IMR-90 (cell line): ENCODE measurements around the gene CFAP20. TPM values are rescaled to one million over a fixed set of nuclear protein-coding genes. Genes with fewer than 3 reads are reported as not detected.

Experiments used
- ATAC-seq: fragments of 200-7000 bp; cut with Tn5 transposase; 2 replicates; pipeline ENCODE4 v1.9.1; 2020; ENCODE audit warnings: low read depth, mild to moderate bottlenecking, moderate library complexity
- BruUV-seq: library from RNA; stranded (reverse); fragments of 400-500 nt; replicated peaks from 2 replicates; lab custom pipeline; 2021; lab: Mats Ljungman, UMichigan
- CTCF ChIA-PET: fragments of 300-600 bp; formaldehyde crosslinking; extraction: SDS; loops from one replicate; lab custom pipeline; 2021; ENCODE audit warnings: antibody characterized with exemption; lab: Yijun Ruan, JAX
- POLR2A ChIA-PET: fragments of 300-600 bp; sonication (Branson Sonifier 250); formaldehyde crosslinking; loops from one replicate; lab custom pipeline; 2022; ENCODE audit warnings: antibody characterized with exemption; ENCODE audit not compliant: unreplicated experiment; lab: Charles Lee
- DNase-seq: peaks from one replicate; pipeline ENCODE4 v3.0.0; 2013
- H2AFZ ChIP-seq: replicated peaks from 2 replicates; pipeline ENCODE3; 2013; ENCODE audit warnings: low read length, mild to moderate bottlenecking; ENCODE audit not compliant: poor library complexity
- H2AK5ac ChIP-seq: 2 replicates; pipeline ENCODE4 v1.6.1; 2013; ENCODE audit warnings: low read depth, low read length, inconsistent platforms
- H2AK9ac ChIP-seq: replicated peaks from 2 replicates; pipeline ENCODE3; 2013; ENCODE audit warnings: mild to moderate bottlenecking, low read depth, low read length, moderate library complexity; ENCODE audit not compliant: poor library complexity
- H2BK120ac ChIP-seq: 2 replicates; pipeline ENCODE4 v1.6.1; 2013; ENCODE audit warnings: low read depth, low read length, inconsistent platforms
- H2BK15ac ChIP-seq: 3 replicates; pipeline ENCODE4 v1.6.1; 2013; ENCODE audit warnings: low read depth, low read length, inconsistent platforms
- H2BK20ac ChIP-seq: 2 replicates; pipeline ENCODE4 v1.6.1; 2013; ENCODE audit warnings: low read depth, mild to moderate bottlenecking, inconsistent platforms, low read length, moderate library complexity
- H2BK5ac ChIP-seq: 2 replicates; pipeline ENCODE4 v1.6.1; 2013; ENCODE audit warnings: mild to moderate bottlenecking, low read depth, low read length, inconsistent platforms; ENCODE audit not compliant: poor library complexity, severe bottlenecking
- H3K14ac ChIP-seq: replicated peaks from 2 replicates; pipeline ENCODE4 v1.6.1; 2013; ENCODE audit warnings: low read depth, low read length, inconsistent platforms
- H3K18ac ChIP-seq: 2 replicates; pipeline ENCODE4 v1.6.1; 2013; ENCODE audit warnings: low read depth, low read length, control low read depth
- H3K23ac ChIP-seq: 2 replicates; pipeline ENCODE4 v1.6.1; 2013; ENCODE audit warnings: low read depth, low read length, inconsistent platforms
- H3K27ac ChIP-seq: 2 replicates; pipeline ENCODE4 v1.5.1; 2013; ENCODE audit warnings: mild to moderate bottlenecking, control low read depth, low read length; ENCODE audit not compliant: insufficient read depth
- H3K27me3 ChIP-seq: 2 replicates; pipeline ENCODE4 v1.6.1; 2013; ENCODE audit warnings: low read length; ENCODE audit not compliant: control insufficient read depth, insufficient read depth
- H3K36me3 ChIP-seq: 2 replicates; pipeline ENCODE4 v1.6.1; 2013; ENCODE audit warnings: low read length, mixed read lengths; ENCODE audit not compliant: control insufficient read depth, insufficient read depth
- H3K4ac ChIP-seq: 2 replicates; pipeline ENCODE4 v1.6.1; 2013; ENCODE audit warnings: low read depth, low read length, inconsistent platforms
- H3K4me1 ChIP-seq: 2 replicates; pipeline ENCODE4 v1.6.1; 2013; ENCODE audit warnings: low read length, mixed read lengths; ENCODE audit not compliant: control insufficient read depth, insufficient read depth
- H3K4me2 ChIP-seq: 2 replicates; pipeline ENCODE4 v1.6.1; 2013; ENCODE audit warnings: low read depth, mild to moderate bottlenecking, control low read depth, low read length, moderate library complexity
- H3K4me3 ChIP-seq: 2 replicates; pipeline ENCODE4 v1.5.1; 2013; ENCODE audit warnings: low read depth, mild to moderate bottlenecking, control low read depth, low read length, moderate library complexity; ENCODE audit not compliant: insufficient read depth
- H3K56ac ChIP-seq: 2 replicates; pipeline ENCODE4 v1.6.1; 2013; ENCODE audit warnings: low read length, inconsistent platforms; ENCODE audit not compliant: insufficient read depth; ENCODE audit errors: extremely low read depth
- H3K79me1 ChIP-seq, 2 experiments: 2 replicates each; pipeline ENCODE4 v1.6.1; 2013; ENCODE audit warnings: low read length in 2 of 2, inconsistent platforms in 1 of 2, low read depth in 1 of 2
- H3K9ac ChIP-seq: 2 replicates; pipeline ENCODE4 v1.6.1; 2013; ENCODE audit warnings: low read depth, low read length, control low read depth
- H3K9me1 ChIP-seq: 2 replicates; pipeline ENCODE4 v1.6.1; 2013; ENCODE audit warnings: low read length, inconsistent platforms; ENCODE audit not compliant: insufficient read depth
- H3K9me3 ChIP-seq: 2 replicates; pipeline ENCODE4 v1.6.1; 2013; ENCODE audit warnings: low read length; ENCODE audit not compliant: control insufficient read depth, insufficient read depth
- H4K20me1 ChIP-seq: 2 replicates; pipeline ENCODE4 v1.6.1; 2013; ENCODE audit warnings: low read length, inconsistent platforms; ENCODE audit not compliant: insufficient read depth
- H4K5ac ChIP-seq: 2 replicates; pipeline ENCODE4 v1.6.1; 2013; ENCODE audit warnings: mild to moderate bottlenecking, low read depth, low read length, control low read depth
- H4K8ac ChIP-seq, 2 experiments: 2 replicates each; pipeline ENCODE4 v1.6.1; 2013; ENCODE audit warnings: low read depth in 2 of 2, low read length in 2 of 2, control low read depth in 1 of 2, inconsistent platforms in 1 of 2
- H4K91ac ChIP-seq: 2 replicates; pipeline ENCODE4 v1.6.1; 2013; ENCODE audit warnings: low read depth, low read length, inconsistent platforms; ENCODE audit not compliant: insufficient read depth
- BHLHE40 ChIP-seq: fragments of 150-350 bp; IDR thresholded peaks from 2 replicates; pipeline ENCODE4 v1.6.1; 2016; ENCODE audit warnings: mild to moderate bottlenecking, low read depth, low read length
- CEBPB ChIP-seq: IDR thresholded peaks from 2 replicates; pipeline ENCODE4 v1.6.1; 2012; ENCODE audit warnings: low read depth, low read length, improper control_type of control experiment
- CHD1 ChIP-seq: IDR thresholded peaks from 2 replicates; pipeline ENCODE4 v1.6.1; 2012; ENCODE audit warnings: low read depth, low read length, improper control_type of control experiment
- CTCF ChIP-seq: conservative IDR thresholded peaks from 2 replicates; pipeline ENCODE4 v1.5.1; 2012; ENCODE audit warnings: mild to moderate bottlenecking, low read depth, low read length, improper control_type of control experiment
- ELK1 ChIP-seq: fragments of 150-350 bp; IDR thresholded peaks from 2 replicates; pipeline ENCODE4 v1.6.1; 2016; ENCODE audit warnings: low read depth, mild to moderate bottlenecking, low read length, moderate library complexity, borderline replicate concordance
- FOS ChIP-seq: fragments of 150-350 bp; IDR thresholded peaks from 2 replicates; pipeline ENCODE4 v1.6.1; 2016; ENCODE audit warnings: low read depth, low read length
- MAFK ChIP-seq: IDR thresholded peaks from 2 replicates; pipeline ENCODE4 v1.6.1; 2012; ENCODE audit warnings: low read depth, low read length, improper control_type of control experiment
- MAZ ChIP-seq: IDR thresholded peaks from 2 replicates; pipeline ENCODE4 v1.6.1; 2012; ENCODE audit warnings: low read depth, mild to moderate bottlenecking, low read length, improper control_type of control experiment, moderate library complexity, borderline replicate concordance
- MXI1 ChIP-seq: IDR thresholded peaks from 2 replicates; pipeline ENCODE4 v1.6.1; 2012; ENCODE audit warnings: low read depth, mild to moderate bottlenecking, low read length, moderate library complexity, borderline replicate concordance
- NFE2L2 ChIP-seq: fragments of 150-350 bp; IDR thresholded peaks from 2 replicates; pipeline ENCODE4 v1.6.1; 2016; ENCODE audit warnings: low read depth, mild to moderate bottlenecking, low read length
- POLR2A ChIP-seq: IDR thresholded peaks from 2 replicates; pipeline ENCODE4 v1.6.1; 2012; ENCODE audit warnings: mild to moderate bottlenecking, low read depth, low read length
- RAD21 ChIP-seq: IDR thresholded peaks from 2 replicates; pipeline ENCODE4 v1.6.1; 2012; ENCODE audit warnings: low read length, improper control_type of control experiment
- RCOR1 ChIP-seq: IDR thresholded peaks from 2 replicates; pipeline ENCODE4 v1.6.1; 2012; ENCODE audit warnings: mild to moderate bottlenecking, low read length, improper control_type of control experiment; ENCODE audit not compliant: insufficient replicate concordance
- RFX5 ChIP-seq: IDR thresholded peaks from 2 replicates; pipeline ENCODE4 v1.8.0; 2012; ENCODE audit warnings: low read depth, mild to moderate bottlenecking, low read length, moderate library complexity
- SMC3 ChIP-seq: fragments of 150-350 bp; IDR thresholded peaks from 2 replicates; pipeline ENCODE4 v1.6.1; 2016; ENCODE audit warnings: low read depth, mild to moderate bottlenecking, antibody characterized with exemption, low read length, moderate library complexity
- USF2 ChIP-seq: fragments of 150-350 bp; IDR thresholded peaks from 2 replicates; pipeline ENCODE4 v1.6.1; 2017; ENCODE audit warnings: mild to moderate bottlenecking, antibody characterized with exemption, low read length, low read depth
- WGBS, 2 experiments: methylation state at CpG; one replicate each; pipeline versions ENCODE4 v1.1.5 to v1.1.7; 2013; ENCODE audit warnings: missing lambda C conversion rate in 2 of 2; ENCODE audit not compliant: insufficient read length in 1 of 2; ENCODE audit errors: extremely low coverage in 2 of 2; 5-methylcytosine and 5-hydroxymethylcytosine counted together
- dilution Hi-C: fragments of 300-500 bp; cut with HindIII; formaldehyde crosslinking; loops from one replicate; pipeline ENCODE4 v1.14.3; 2018; ENCODE audit warnings: low sequenced_read_pairs; ENCODE audit not compliant: unreplicated experiment
- in situ Hi-C: fragments of 300-500 bp; cut with MboI; formaldehyde crosslinking; loops from 3 replicates; pipeline ENCODE4 v1.14.3; 2019; ENCODE audit warnings: low sequenced_read_pairs, inconsistent platforms, mixed read lengths
- intact Hi-C: fragments of 100-400 bp; cut with micrococcal nuclease; formaldehyde crosslinking; loops from 2 replicates; pipeline ENCODE4 v1.10.0; 2022
- polyA plus RNA-seq, 3 experiments: library from polyadenylated mRNA; depleted of rRNA; stranded (reverse); fragments of >200 nt; gene quantifications; 2 replicates each; pipeline ENCODE4 v1.2.3, GENCODE V29; 2012; ENCODE audit warnings: low replicate concordance in 1 of 3
- total RNA-seq: library from RNA; depleted of rRNA; stranded (reverse); fragments of >200 nt; gene quantifications from 2 replicates; pipeline ENCODE4 v1.2.3, GENCODE V29; 2012

The CFAP20 gene
- total and polyA plus RNA-seq, 2 of the 4 experiments (the other 2 are of a cell fraction): 39.1 to 54.0 TPM

- in situ Hi-C loops (no loop called here), dilution Hi-C loops (no loop called here), intact Hi-C loops (no loop called here)
- Histone ChIP-seq H3K4me2 (no peak overlapping the region), H2AFZ (no peak overlapping the region), H4K20me1 (no peaks in the 10 kb centered on the region), H3K9me3 (0 out of 2 replicates have a peak, but pooled peaks cover 2% of the 10 kb centered on the region), H3K18ac (no peak overlapping the region), H4K5ac (no peak overlapping the region), H3K56ac (no peak overlapping the region), H3K4me3 (no peak overlapping the region), H4K91ac (no peak overlapping the region), H3K36me3 (no peaks in the 10 kb centered on the region), H3K14ac (no peak overlapping the region), H3K9ac (no peak overlapping the region), H3K9me1 (no peaks in the 10 kb centered on the region), H2AK9ac (no peak overlapping the region), H4K8ac (no peak overlapping the region), H3K27me3 (no peaks in the 10 kb centered on the region; the same call in 1 of the 2 replicates), H3K79me1 (no peaks in the 10 kb centered on the region), H3K4ac (no peak overlapping the region), H2BK20ac (no peak overlapping the region), H2BK5ac (no peak overlapping the region), H3K27ac (no peak overlapping the region), H3K4me1 (no peaks in the 10 kb centered on the region), H2BK15ac (no peak overlapping the region), H3K23ac (no peak overlapping the region), H2BK120ac (no peak overlapping the region), H2AK5ac (no peak overlapping the region)
- no CpG with 5 or more reads among the region's 1 CpG for WGBS, 2 experiments
- CTCF ChIA-PET: no interaction called here
- DNase-seq (no peak), ATAC-seq (no peak)
- TF ChIP-seq MAFK: no peak
- TF ChIP-seq USF2: no peak
- no peak for TF ChIP-seq ELK1
- no peak for TF ChIP-seq CTCF
- TF ChIP-seq FOS: no peak
- no peak for TF ChIP-seq SMC3
- TF ChIP-seq MAZ: no peak
- TF ChIP-seq RAD21: no peak
- TF ChIP-seq RCOR1: no peak
- TF ChIP-seq RFX5: no peak
- no peak for TF ChIP-seq CEBPB
- TF ChIP-seq CHD1: no peak
- no peak for TF ChIP-seq MXI1
- TF ChIP-seq POLR2A: no peak
- no peak for TF ChIP-seq NFE2L2
- no peak for TF ChIP-seq BHLHE40
- no TSS peak for BruUV-seq
- POLR2A ChIA-PET: no interaction called here
Measured at GRCh38 chr16:58076514-58076913, 52.7 kb downstream of the CFAP20 start.
